ENCODE data around the gene AIFM3.

AIFM3 gene

DNA sequence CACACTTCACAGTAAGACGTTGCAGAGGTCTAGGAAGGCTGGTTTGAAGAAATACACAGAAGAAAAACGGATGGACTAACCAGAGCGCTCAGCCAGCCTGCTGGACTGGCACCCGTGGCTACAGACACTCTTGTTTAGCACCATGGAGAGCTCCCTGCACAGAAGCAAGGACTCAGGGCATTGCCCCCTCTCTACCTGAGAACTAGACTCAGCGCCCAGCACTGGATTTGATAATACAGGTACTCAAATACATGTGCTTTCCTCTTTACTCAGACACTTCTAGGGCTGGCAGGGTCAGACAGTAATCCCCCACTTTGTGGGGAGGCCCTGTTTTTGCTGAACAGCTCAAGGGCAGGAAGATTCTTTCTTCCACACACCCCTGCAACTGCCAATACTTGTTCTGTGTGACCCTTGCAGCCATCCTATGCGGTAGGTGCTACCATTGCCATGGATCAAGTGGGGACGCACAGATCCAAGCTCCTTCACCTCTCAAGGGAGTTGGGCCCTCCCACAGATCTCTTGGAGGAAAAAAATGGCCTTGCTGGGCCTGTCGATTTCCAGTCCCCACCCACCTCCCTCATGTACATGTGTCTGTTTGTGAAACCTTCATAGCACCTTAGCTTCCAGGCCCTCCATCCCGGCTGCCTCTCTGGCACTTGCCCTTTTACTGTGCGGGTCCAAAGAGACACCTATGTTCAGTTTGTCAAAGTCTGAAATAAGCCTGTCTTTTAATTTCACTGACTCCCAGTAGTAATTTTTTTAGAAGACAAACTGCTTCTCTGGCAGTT is 42.8 kb downstream of the AIFM3 start:
- peak in 1 of 2 donors; percentile 38 for DNase-seq

- DNase-seq = no peak
These were observed 43.5 kb downstream of the AIFM3 start for GRCh38 chr22:21010426-21011113.

GRCh38 chr22:21012446-21013407 is 45.7 kb downstream of the AIFM3 start:
- no peak for DNase-seq

- no peak for DNase-seq
These were observed 46.7 kb downstream of the AIFM3 start for GRCh38 chr22:21013657-21014201.

DNA sequence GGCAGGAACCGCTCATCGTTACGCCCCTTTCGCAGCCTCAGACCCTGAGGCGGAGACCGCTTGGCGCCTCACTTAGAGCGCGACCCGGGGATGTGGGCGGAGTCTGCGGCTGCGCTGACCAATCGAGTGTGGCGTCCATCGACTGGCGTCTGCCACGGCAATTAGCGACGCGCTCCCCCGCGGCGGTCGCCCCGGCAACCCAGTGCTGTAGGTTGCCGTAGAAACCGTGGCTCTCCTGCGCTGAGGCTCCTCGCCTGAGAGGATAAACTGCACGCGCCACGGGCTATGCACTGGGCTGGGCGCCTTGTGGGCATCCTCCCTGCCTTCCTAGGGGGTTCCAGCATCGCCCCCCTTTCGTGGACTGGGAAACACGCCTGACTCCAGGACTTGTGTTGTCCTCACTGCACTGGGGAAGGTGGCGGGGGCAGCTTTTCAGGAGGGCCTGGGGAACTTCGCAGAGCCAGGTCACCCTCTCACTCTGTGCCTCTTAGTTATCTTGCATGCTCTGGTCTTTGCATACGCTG is 47.2 kb downstream of the AIFM3 start:
- DNase-seq = peak; percentile 90 to 91

- DNase-seq = no peak
These were observed 47.8 kb downstream of the AIFM3 start, which contains the start of gene P2RX6 for GRCh38 chr22:21014726-21015465. TSS of gene P2RX6 (plus strand) at chr22:21015165. CDS start at chr22:21015175, 10 bp downstream.

DNA sequence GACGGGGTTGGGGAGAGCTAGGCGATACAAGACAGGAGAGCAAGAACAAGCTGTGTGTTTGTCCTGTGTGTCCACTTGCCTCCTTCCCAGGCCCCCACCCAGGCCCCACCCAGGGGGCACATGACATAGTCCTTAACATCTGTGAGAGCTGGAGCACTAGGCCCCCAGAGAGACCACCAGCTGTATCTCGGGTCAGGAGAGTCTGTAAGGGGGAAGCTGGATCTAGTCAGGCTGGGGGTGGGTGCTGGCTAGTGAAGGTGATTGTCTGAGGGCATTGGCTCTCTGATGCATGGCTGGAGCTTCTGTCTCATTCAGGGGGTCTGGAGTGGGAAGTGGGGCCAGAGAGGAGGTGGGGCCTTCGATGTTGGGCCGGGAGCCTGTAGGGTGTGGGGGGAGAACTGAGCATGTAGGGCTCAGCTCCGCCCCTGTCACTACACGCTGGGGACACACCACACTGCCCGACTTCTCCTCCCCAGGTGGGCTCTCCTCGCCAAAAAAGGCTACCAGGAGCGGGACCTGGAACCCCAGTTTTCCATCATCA is 48.5 kb downstream of the AIFM3 start:
- DNase-seq = no peak

DNA sequence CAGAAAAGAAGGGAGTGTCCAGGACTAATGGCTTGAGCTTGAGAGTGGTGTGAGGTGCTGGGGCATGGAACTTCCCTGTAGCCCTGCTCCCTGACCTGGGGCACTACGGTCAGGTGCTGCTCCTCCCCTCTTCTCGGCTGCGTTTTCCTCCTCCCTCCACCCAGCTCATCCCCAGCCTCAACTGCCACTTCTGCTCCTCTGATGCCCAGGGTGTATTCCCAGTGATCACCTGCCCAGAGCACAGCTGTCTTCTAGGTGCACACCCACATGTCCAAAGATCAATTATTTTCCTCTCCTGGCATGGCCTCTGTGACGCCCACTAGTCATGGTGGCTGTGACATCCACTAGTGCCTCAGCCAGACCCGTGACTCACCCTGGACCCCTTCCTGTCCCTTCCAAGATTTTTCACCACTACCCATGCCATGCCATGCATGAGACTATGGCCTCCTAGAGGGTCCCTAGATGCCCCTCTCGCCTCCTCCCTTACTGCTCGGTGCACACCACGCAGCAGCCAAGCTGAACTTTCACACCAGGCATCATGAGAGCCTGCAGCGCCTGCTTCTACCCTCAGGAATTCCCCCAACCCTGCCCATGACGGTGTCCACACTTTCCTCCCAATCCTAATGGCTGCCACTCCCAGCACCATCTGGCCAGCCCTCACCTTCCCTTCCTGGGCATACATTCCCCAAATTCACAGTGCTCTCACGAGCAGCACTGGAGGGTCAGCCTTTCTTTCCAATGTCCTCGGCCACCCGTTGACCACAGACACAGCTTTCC is 49.8 kb downstream of the AIFM3 start:
- DNase-seq = no peak

DNA sequence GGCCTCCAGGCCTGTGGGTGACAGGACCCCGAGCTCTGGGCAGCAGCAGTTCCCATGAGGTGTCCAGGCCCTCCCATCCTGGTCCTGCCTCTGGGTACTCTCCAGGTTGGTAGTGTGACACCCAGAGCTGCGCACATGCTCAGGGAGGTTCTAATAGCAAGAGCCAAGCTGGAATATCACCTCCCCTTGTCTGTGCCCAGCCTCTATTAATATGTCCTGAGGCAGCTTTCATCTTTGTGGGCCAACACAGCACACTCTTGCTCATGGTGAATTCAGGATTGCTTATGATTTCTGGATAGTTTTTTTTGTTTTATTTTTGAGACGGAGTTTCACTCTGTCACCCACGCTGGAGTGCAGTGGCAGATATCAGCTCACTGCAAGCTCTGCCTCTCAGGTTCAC is 51.3 kb downstream of the AIFM3 start:
- no peak for DNase-seq

- DNase-seq = no peak
These were observed 53.9 kb downstream of the AIFM3 start for GRCh38 chr22:21020802-21021429.

DNA sequence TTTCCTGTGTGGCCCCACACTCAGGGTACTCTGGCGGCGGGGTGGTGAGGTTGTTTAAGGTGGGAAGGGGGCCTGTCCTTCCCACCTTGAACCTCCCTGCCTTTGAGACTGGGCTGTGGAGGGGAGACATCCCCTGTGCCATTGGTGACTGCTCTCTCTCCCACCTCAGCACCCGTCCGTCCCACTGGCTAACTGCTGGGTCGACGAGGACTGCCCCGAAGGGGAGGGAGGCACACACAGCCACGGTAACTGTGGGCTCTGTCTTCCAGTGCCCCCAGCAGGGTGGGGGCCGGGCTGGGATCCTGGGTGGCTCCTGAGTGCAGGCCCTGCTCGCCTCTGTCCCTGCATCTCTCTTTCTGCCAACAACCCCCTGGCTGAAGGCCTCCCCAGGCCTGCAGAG is 55.5 kb downstream of the AIFM3 start:
- DNase-seq = no peak

- no peak for DNase-seq
These were observed 56.0 kb downstream of the AIFM3 start for GRCh38 chr22:21022955-21023614.

- DNase-seq = peak in 1 of 2 donors; percentile 23
These were observed 58.2 kb downstream of the AIFM3 start for GRCh38 chr22:21025266-21025665.

- no peak for DNase-seq
These were observed 59.0 kb downstream of the AIFM3 start for GRCh38 chr22:21025763-21026755.

DNA sequence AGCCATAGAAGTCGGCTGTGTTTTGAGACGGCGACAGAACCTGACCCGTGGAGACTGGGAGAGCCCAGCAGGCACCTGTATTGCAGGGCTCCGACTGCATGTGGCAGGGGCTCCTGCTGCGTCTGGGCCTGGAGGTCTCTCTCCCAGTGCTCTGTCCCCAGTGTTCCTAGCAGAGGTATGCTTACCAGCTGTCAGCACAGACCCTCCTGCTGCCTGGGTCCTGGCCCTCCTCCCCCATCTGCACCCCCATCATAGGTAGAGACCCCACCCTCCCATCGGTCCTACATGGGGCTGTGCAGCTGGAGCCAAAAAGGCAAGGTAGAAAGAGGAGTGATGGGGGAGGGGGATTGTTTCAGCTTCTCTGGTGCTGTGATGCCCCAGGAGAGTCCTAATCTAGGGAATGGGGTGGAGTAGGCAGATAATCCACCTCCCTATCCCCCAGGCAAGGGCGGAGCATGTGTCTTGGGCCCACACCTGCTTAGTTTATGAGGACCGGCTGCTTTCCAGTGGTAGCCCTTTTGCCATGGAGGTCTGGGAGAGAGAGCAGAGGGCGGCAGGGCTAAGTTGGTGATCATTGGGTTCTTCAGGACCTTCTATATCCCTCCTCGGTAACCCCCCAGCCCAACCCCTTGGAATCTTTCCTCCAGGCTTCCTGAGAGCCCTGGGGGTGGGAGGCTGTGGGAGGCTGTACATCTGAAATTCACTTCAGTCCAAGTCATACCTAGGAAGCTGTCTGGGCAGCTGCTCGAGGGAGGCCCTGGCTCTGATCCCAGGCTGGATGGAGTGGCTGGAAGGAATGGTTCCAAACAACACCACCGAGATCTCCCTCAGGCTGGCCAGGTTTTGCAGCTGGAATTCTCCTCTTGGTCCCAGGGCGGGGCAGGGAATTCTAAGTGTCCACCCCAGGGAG is 60.0 kb downstream of the AIFM3 start:
- no peak for DNase-seq

GRCh38 chr22:21028277-21029251 is 61.5 kb downstream of the AIFM3 start:
- DNase-seq = no peak

Measured in CD4-positive, alpha-beta T cell treated with Interferon alpha-2 for 1 hour (primary cell).